Measurements from ENCODE around the gene TYSND1. TPM values are rescaled to one million over a fixed set of nuclear protein-coding genes. Genes with fewer than 3 reads are reported as not detected.

The TYSND1 gene
- total and polyA plus RNA-seq, 2 of the 13 experiments (the other 11 are each of a cell fraction or from before 2014, with no cell fraction given) = 3.3 to 8.9 TPM

DNA sequence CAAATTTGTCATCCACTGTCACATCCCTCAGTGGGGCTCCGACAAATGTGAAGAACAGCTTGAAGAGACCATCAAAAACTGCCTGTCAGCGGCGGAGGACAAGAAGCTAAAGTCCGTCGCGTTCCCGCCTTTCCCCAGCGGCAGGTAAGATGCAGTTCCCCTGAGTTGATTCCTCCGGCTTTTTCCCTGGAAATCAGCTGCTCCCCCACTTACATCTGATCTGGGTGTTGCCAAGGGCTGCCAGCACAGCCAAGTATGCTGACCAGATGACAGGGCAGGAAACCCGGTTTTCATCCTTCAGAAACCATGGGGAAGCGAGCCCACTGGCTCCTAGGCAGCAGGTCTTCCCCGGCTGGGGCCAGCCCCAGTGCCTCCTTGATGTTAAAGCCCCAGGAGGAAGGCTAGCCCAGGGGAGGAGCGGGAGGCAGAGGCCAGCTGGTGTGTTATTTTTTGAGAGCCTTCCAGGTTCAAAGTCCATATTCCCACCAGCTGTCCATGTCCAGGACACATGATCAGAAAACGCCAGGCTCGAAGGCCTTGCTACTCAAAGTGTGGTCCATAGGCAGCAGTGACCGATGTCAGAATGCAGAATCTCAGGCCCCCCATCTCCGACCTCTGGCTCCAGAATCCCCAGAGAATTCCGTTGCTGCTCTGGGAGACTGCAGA, 37.3 kb downstream of the TYSND1 start (continued):
- TF ChIP-seq ZNF350 (CRISPR knock-in tag; IDR thresholded peaks at IDR 0.05; ENCODE audit: borderline replicate concordance, low read depth) = 0 out of 2 replicates have a peak, but pooled peaks have one; percentile 41
- no peak for TF ChIP-seq CENPBD1 (CRISPR knock-in tag; IDR thresholded peaks at IDR 0.05; ENCODE audit: borderline replicate concordance, low read depth)
- TF ChIP-seq, protein P1, sequence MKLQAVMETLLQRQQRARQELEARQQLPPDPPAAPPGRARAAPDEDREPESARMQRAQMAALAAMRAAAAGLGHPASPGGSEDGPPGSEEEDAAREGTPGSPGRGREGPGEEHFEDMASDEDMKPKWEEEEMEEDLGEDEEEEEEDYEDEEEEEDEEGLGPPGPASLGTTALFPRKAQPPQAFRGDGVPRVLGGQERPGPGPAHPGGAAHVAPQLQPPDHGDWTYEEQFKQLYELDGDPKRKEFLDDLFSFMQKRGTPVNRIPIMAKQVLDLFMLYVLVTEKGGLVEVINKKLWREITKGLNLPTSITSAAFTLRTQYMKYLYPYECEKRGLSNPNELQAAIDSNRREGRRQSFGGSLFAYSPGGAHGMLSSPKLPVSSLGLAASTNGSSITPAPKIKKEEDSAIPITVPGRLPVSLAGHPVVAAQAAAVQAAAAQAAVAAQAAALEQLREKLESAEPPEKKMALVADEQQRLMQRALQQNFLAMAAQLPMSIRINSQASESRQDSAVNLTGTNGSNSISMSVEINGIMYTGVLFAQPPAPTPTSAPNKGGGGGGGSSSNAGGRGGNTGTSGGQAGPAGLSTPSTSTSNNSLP (IDR thresholded peaks at IDR 0.05; ENCODE audit: low read depth, low read length) = no peak
- TF ChIP-seq MYNN (CRISPR knock-in tag; IDR thresholded peaks at IDR 0.05; ENCODE audit: low read depth) = no peak
- peak; percentile 37 for TF ChIP-seq ZFX (CRISPR knock-in tag; IDR thresholded peaks at IDR 0.05; ENCODE audit: low read depth)
- TF ChIP-seq, protein P2, sequence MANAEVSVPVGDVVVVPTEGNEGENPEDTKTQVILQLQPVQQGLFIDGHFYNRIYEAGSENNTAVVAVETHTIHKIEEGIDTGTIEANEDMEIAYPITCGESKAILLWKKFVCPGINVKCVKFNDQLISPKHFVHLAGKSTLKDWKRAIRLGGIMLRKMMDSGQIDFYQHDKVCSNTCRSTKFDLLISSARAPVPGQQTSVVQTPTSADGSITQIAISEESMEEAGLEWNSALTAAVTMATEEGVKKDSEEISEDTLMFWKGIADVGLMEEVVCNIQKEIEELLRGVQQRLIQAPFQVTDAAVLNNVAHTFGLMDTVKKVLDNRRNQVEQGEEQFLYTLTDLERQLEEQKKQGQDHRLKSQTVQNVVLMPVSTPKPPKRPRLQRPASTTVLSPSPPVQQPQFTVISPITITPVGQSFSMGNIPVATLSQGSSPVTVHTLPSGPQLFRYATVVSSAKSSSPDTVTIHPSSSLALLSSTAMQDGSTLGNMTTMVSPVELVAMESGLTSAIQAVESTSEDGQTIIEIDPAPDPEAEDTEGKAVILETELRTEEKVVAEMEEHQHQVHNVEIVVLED (CRISPR knock-in tag; IDR thresholded peaks at IDR 0.05; ENCODE audit: borderline replicate concordance) = no peak
- no peak for TF ChIP-seq ZNF639 (CRISPR knock-in tag; conservative IDR thresholded peaks at IDR 0.05)
- TF ChIP-seq ZFP90 (CRISPR knock-in tag; IDR thresholded peaks at IDR 0.05; ENCODE audit: borderline replicate concordance) = peak; percentile 64
- no peak for TF ChIP-seq HOXA7 (CRISPR knock-in tag; IDR thresholded peaks at IDR 0.05)
- TF ChIP-seq ZNF205 (CRISPR knock-in tag; IDR thresholded peaks at IDR 0.05) = no peak
- TF ChIP-seq GLMP (CRISPR knock-in tag; IDR thresholded peaks at IDR 0.05; ENCODE audit: borderline replicate concordance) = no peak
- no peak for TF ChIP-seq TOPORS (CRISPR knock-in tag; IDR thresholded peaks at IDR 0.05)
- TF ChIP-seq, protein P3, sequence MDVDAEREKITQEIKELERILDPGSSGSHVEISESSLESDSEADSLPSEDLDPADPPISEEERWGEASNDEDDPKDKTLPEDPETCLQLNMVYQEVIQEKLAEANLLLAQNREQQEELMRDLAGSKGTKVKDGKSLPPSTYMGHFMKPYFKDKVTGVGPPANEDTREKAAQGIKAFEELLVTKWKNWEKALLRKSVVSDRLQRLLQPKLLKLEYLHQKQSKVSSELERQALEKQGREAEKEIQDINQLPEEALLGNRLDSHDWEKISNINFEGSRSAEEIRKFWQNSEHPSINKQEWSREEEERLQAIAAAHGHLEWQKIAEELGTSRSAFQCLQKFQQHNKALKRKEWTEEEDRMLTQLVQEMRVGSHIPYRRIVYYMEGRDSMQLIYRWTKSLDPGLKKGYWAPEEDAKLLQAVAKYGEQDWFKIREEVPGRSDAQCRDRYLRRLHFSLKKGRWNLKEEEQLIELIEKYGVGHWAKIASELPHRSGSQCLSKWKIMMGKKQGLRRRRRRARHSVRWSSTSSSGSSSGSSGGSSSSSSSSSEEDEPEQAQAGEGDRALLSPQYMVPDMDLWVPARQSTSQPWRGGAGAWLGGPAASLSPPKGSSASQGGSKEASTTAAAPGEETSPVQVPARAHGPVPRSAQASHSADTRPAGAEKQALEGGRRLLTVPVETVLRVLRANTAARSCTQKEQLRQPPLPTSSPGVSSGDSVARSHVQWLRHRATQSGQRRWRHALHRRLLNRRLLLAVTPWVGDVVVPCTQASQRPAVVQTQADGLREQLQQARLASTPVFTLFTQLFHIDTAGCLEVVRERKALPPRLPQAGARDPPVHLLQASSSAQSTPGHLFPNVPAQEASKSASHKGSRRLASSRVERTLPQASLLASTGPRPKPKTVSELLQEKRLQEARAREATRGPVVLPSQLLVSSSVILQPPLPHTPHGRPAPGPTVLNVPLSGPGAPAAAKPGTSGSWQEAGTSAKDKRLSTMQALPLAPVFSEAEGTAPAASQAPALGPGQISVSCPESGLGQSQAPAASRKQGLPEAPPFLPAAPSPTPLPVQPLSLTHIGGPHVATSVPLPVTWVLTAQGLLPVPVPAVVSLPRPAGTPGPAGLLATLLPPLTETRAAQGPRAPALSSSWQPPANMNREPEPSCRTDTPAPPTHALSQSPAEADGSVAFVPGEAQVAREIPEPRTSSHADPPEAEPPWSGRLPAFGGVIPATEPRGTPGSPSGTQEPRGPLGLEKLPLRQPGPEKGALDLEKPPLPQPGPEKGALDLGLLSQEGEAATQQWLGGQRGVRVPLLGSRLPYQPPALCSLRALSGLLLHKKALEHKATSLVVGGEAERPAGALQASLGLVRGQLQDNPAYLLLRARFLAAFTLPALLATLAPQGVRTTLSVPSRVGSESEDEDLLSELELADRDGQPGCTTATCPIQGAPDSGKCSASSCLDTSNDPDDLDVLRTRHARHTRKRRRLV (CRISPR knock-in tag; IDR thresholded peaks at IDR 0.05) = no peak
- peak; percentile 19; the same call in 1 of the 2 replicates for TF ChIP-seq ZNF878 (CRISPR knock-in tag; IDR thresholded peaks at IDR 0.05)
- TF ChIP-seq CBX1 (IDR thresholded peaks at IDR 0.05; ENCODE audit: low read depth) = no peak

Data from HepG2 (cell line).